ENCODE results near the gene BBS9.
"Not testable (repeated sequence)": the region's sequence is repeated elsewhere in the genome, so short reads cannot be mapped to it uniquely, and the experiment has no call there.

BBS9 gene

GRCh38 chr7:33261585-33261984, 132.2 kb downstream of the BBS9 start:
- no peak for DNase-seq
- intact Hi-C loops (cut with DNase I): no loop called here

- intact Hi-C loops (cut with DNase I): no loop called here
- DNase-seq: no peak
These were observed 133.1 kb downstream of the BBS9 start for GRCh38 chr7:33262476-33262875.

GRCh38 chr7:33271839-33272371, 142.5 kb downstream of the BBS9 start:
- intact Hi-C loops (cut with DNase I); DNase-seq: not testable (repeated sequence)

- intact Hi-C loops (cut with DNase I): no loop called here
- no peak for DNase-seq
These were observed 144.0 kb downstream of the BBS9 start for GRCh38 chr7:33273356-33273755.

GRCh38 chr7:33276325-33276724, 147.0 kb downstream of the BBS9 start:
- intact Hi-C loops (cut with DNase I): no loop called here
- DNase-seq: no peak

GRCh38 chr7:33276729-33277128, 147.4 kb downstream of the BBS9 start:
- intact Hi-C loops (cut with DNase I): no loop called here
- no peak for DNase-seq

GRCh38 chr7:33278095-33278494, 148.7 kb downstream of the BBS9 start:
- intact Hi-C loops (cut with DNase I): no loop called here
- no peak for DNase-seq

GRCh38 chr7:33286501-33286900, 157.1 kb downstream of the BBS9 start:
- no peak for DNase-seq
- intact Hi-C loops (cut with DNase I): no loop called here

- intact Hi-C loops (cut with DNase I): no loop called here
- DNase-seq: no peak
These were observed 158.4 kb downstream of the BBS9 start for GRCh38 chr7:33287738-33288137.

- intact Hi-C loops (cut with DNase I): no loop called here
- no peak for DNase-seq
These were observed 169.5 kb downstream of the BBS9 start for GRCh38 chr7:33298848-33299247.

- intact Hi-C loops (cut with DNase I): no loop called here
These were observed 170.1 kb downstream of the BBS9 start for GRCh38 chr7:33299425-33299824.

GRCh38 chr7:33300131-33300530, 170.8 kb downstream of the BBS9 start:
- intact Hi-C loops (cut with DNase I): no loop called here
- no peak for DNase-seq

More at GRCh38 chr7:33299425-33299824, 170.1 kb downstream of the BBS9 start:
- no peak for DNase-seq

- no peak for DNase-seq
- intact Hi-C loops (cut with DNase I): no loop called here
These were observed 171.4 kb downstream of the BBS9 start for GRCh38 chr7:33300742-33301141.

GRCh38 chr7:33303978-33304557, 174.7 kb downstream of the BBS9 start:
- DNase-seq: peak in 3 of 10 donors; percentile 51 to 79 (median 69)
- intact Hi-C loops (cut with DNase I): not testable (repeated sequence)

- intact Hi-C loops (cut with DNase I): no loop called here
- DNase-seq: no peak
These were observed 177.8 kb downstream of the BBS9 start for GRCh38 chr7:33307205-33307604.

- no peak for DNase-seq
- intact Hi-C loops (cut with DNase I): no loop called here
These were observed 181.2 kb downstream of the BBS9 start for GRCh38 chr7:33310546-33310945.

GRCh38 chr7:33325754-33326484, 196.6 kb downstream of the BBS9 start:
- intact Hi-C loops (cut with DNase I): no loop called here
- no peak for DNase-seq

GRCh38 chr7:33326485-33326848, 197.1 kb downstream of the BBS9 start:
- intact Hi-C loops (cut with DNase I): no loop called here
- no peak for DNase-seq

- intact Hi-C loops (cut with DNase I): no loop called here
- no peak for DNase-seq
These were observed 198.1 kb downstream of the BBS9 start for GRCh38 chr7:33327427-33327826.

GRCh38 chr7:33334349-33334748, 205.0 kb downstream of the BBS9 start:
- intact Hi-C loops (cut with DNase I): no loop called here

GRCh38 chr7:33336820-33337219, 207.5 kb downstream of the BBS9 start:
- intact Hi-C loops (cut with DNase I): no loop called here
- no peak for DNase-seq

More at GRCh38 chr7:33334349-33334748, 205.0 kb downstream of the BBS9 start:
- DNase-seq: no peak
